ENCODE measurements around the gene SLC38A10.
"Not testable (repeated sequence)": the region's sequence is repeated elsewhere in the genome, so short reads cannot be mapped to it uniquely, and the experiment has no call there.

SLC38A10 gene

GRCh38 chr17:81311946-81312345 lies 16.8 kb upstream of the SLC38A10 start:
- no peak for DNase-seq (ENCODE audit: low spot score)

DNA sequence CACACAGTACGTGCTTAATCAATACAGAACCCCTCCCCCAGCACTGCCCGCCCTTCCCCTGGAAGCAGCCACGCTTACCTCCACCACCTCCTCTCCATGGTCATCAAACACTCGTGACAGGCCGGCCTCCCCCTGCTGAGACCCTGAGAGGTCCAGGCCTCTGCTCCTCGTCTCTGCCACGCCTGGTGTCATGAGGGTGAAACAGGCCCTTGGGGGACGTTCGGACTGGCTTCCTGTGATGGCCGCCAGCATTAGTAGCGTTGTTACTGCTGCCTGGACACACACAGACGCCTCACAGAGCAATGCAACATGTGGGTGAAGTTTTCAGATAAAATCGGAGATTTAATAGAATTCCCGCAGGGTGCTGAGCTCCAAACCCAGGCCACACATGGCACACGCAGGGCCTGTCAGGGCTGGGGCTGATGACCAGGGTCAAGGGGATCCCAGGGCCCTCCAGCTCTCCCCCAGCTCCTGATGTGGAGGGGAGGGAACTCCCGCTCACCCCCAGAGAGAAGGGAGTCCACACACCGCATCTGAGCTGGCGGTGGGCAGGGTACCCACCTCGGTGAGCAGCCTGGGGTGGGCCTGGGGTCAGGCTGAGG lies 15.9 kb upstream of the SLC38A10 start:
- DNase-seq (ENCODE audit: low spot score): no peak

DNA sequence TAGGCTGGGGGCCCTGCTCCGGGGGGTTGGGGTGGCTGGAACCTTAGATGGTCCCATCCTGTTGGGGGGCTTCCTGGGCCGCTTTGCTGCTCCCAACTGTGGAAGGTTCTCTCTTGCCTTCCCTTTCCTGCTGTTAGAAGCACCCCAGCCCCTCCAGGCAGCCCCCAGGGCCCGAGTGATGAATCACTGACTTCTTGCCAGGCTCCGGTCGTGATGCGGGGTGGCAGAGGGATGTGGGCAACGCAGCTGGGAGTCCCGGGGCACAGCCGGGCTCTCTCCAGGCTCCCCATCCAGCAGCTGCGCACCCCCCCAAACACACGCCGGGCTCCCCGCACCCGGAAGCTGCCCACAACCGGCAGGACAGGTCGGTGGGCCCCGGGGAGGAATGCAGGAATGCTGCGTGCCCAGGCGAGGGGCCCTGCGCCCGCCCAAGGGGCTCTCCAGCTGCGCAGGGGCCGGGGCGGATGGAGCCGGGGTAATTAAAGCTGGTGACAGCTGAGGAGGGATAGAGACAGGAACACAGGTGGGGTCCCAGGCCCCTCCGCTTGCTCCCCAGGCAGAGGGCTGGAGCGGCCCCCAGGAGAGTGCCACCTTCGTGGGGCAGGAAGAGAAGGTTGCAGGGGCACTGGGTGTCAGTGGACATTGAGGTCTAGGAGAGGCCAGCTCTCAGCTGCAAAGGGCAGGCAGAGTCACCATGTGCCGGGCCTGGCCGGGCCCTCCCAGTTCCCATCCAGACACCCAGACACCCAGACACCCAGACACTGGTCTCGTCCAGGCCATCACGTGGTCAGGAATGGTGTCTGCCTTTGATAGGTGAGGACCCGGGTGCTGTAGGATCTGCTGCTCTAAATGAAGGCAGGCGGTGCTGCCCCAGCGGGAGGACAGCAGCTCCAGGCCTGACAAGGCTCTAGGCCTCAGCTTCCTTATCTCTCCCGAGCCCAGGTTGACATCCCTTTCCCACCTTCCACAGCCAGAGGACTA lies 15.0 kb upstream of the SLC38A10 start:
- no peak for DNase-seq (ENCODE audit: low spot score)

- DNase-seq (ENCODE audit: low spot score): no peak
These were observed 14.2 kb upstream of the SLC38A10 start for GRCh38 chr17:81309140-81309858.

DNA sequence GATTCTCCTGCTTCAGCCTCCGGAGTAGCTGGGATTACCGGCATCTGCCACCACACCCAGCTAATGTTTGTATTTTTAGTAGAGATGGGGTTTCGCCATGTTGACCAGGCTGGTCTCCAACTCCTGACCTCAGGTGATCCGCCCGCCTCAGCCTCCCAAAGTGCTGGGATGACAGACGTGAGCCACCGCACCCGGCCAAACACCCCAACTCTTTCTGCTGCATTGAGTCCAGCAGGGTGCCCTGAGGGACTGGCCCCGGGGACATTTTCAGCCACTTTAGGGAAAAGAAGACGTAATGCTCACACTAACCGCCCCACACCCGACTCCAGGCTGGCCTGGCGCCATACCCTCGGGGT lies 13.7 kb upstream of the SLC38A10 start:
- not testable (repeated sequence) for DNase-seq (ENCODE audit: low spot score)

DNA sequence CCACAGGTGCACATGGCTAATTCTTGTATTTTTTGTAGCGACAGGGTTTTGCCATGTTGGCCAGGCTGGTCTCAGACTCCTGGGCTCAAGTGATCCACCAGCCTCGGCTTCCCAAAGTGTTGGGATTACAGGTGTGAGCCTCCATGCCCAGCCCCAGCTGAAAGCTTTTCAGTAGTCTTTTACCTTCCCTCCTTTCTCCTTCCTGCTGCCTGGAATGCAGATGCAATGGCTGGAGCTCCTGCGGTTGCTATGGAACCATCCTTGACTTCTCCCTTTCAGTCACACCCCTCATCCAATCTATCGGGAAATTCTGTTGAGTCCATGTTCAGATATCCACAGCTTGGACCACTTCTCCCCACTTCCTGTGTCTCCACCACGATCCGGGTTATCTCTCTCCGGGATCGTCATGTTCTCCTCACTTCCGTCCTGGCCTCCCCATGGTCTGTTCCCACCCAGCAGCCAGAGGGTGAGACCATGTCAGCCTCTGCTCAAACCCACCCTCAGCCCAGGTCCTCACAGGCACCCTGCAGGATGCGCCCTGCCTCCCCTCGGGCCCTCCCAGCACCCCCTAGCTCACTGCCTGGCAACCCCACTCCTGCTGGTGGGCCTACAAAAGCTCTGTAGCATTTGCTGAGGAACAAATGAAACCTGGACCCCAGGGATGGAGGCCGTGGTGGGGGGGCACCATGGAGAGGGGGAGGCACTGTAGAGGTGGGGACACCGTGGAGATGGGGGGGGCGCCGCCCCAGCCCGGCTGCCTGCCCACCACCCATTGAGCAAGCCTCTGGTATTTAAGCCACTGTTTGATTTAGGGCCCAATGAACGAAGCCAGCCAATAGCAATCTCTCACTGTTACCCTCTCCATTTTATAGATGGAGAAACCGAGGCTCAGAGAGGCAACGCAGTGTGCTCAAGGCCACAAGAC lies 12.8 kb upstream of the SLC38A10 start:
- DNase-seq (ENCODE audit: low spot score): no peak

GRCh38 chr17:81306898-81307510 lies 11.9 kb upstream of the SLC38A10 start:
- DNase-seq (ENCODE audit: low spot score): no peak

GRCh38 chr17:81306491-81306890 lies 11.4 kb upstream of the SLC38A10 start:
- DNase-seq (ENCODE audit: low spot score): no peak

GRCh38 chr17:81305051-81305630 lies 10.0 kb upstream of the SLC38A10 start:
- no peak for DNase-seq (ENCODE audit: low spot score)

DNA sequence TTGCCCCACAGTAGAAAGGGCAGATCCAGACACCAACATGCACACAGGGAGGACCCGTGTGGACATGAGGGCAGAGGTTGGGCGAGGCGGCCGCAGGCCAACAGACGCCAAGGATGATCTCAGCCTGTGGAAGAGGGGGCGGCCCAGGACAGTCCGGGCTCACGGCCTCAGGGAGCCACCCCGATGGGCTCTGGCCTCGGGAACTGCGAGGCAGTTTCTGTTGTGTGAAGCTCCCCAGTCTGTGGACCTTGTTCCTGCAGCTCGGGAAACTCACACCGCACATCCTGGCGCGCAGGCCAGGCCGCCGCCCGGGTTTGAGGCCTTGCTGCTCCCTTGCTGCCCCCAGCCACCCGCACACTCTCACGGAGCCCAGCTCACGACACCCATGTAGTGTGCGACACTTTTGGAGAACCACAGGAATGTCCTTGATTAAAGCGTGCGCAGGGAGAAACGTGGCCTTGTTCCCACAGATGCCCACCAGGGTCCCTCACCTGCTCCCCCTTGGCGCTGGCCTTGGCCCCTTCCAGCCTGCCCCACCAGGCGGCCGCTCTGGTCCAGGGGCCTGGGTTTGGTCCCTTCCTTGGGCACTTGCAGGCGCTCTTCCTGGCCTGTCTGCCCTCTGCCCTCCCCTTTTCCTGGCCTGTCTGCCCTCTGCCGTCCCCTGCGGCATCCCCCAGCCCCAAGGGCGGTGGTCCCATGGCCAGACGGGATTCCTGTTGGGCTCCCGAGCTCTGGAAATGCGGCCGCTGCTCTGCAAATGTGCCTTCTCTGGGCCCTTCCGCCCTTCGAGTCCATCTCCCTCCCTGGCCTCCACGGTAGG lies 9.3 kb upstream of the SLC38A10 start:
- no peak for DNase-seq (ENCODE audit: low spot score)

GRCh38 chr17:81303385-81303784 lies 8.3 kb upstream of the SLC38A10 start:
- no peak for DNase-seq (ENCODE audit: low spot score)

DNA sequence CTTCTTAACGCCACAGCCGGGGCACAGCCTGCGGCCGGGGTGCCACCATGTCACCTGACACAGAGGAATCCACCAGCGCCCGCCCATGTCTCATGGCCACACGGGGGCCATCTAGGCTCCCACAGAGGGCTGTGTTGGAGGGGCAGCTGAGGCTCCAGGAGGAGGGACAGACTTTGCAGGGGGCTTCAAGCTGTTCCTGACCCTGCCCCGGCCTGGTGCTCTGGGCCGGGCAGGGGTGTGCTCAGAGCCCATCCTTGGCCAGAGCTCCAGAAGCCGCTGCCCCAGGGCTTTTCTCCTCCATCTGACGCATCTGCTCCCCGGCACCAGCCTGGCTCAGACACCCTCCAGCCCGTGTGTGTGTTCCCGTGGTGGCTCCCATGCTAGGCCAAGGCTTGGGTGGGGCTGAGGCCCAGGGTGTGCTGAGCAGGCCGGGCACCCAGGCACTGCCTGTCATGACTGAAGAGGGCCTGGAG lies 7.8 kb upstream of the SLC38A10 start:
- no peak for DNase-seq (ENCODE audit: low spot score)

DNA sequence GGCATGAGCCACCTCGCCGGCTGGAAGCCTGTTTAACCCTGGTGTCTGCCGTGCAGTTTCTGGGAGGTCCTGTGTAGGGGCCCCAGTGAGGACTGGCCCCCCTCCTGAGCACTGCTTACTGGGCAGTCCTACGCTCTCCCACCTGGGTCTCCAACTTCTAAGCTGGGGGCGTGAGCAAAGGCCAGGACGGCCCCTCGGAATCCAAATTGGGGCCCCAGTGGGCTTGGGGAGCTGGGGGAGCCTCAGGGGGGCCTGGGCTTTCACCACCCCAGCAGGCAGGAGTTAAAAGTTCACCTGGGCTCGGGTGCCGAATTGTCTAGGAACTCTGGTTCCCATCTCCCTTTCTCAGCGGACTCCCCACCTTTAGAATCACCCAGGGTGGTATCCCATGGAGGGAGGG lies 7.2 kb upstream of the SLC38A10 start:
- no peak for DNase-seq (ENCODE audit: low spot score)

DNA sequence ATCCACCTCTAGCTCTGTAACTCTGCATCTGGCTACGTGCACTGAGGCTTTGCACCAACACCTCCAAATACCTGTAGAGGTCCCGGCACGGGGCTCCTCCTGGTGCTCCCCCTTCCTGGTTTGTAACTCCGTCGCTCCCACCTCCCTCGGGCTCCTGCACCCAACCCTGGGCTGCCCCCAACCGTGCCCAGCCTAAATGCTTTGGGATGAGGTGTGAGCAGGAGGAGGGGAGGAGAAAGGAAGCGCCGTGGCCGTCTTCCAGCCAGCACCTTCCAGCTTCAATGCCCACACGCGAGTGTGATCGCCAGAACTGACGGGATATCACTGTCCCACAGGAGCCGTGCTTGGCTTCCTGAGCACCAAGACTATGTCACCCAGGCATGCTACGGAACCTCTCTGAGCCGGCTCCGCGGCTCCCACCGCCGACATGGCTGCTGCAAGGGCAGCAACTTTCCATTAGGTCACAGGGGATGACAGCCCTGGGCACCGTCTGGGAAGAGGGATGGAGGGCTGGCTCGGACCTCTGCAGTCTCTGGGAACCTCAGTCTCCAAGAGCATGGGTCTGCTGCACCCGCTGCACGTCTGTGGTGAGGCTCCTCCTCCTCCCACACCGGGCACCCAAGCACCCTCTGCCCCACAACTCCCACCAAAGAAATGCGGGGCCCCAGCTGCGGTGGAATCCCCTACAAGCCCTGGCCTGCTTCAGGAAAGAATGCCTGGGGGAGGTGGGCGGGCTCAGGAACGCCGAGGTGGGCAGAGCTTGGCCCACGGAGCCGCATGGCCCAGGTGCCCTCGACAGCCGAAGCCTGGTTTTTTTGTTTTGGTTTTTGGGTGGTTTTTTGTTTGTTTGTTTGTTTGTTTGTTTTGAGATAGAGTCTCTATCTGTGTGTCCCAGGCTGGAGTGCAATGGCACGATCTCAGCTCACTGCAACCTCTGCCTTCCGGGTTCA lies 6.4 kb upstream of the SLC38A10 start:
- no peak for DNase-seq (ENCODE audit: low spot score)

DNA sequence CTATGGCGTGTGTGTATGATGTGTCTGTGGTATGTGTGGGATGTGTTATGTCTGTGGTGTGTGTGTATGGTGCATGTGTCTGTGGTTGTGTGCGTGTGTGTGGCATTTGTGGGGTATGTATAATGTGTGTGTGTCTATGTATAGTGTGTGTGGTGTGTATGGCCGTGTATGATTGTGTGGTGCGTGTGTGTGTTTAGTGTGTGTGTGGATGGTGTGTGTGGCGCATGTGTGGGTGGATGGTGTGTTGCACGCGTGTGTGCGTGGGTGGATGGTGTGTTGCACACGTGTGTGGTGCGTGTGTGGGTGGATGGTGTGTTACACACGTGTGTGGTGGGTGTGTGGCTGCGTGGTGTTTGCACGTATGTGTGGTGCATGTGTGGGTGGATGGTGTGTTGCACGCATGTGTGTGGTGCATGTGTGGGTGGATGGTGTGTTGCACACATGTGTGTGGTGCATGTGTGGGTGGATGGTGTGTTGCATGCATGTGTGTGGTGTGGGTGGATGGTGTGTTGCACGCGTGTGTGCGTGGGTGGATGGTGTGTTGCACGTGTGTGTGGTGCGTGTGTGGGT lies 5.6 kb upstream of the SLC38A10 start:
- DNase-seq (ENCODE audit: low spot score): no peak

- DNase-seq (ENCODE audit: low spot score): no peak
These were observed 4.9 kb upstream of the SLC38A10 start for GRCh38 chr17:81299846-81300585.

GRCh38 chr17:81298991-81299738 lies 4.1 kb upstream of the SLC38A10 start:
- no peak for DNase-seq (ENCODE audit: low spot score)

Measured in hematopoietic multipotent progenitor cell treated with erythropoietin and hydrocortisone succinate and interleukin-3 and kit ligand, for 17 days (in vitro differentiated cells).